ENCODE measurements around the gene ADA. TPM values are rescaled to one million over a fixed set of nuclear protein-coding genes. Genes with fewer than 3 reads are reported as not detected.

Gene ADA
- total RNA-seq, 1 donor from 2014 or later, result 14.5 TPM

DNA sequence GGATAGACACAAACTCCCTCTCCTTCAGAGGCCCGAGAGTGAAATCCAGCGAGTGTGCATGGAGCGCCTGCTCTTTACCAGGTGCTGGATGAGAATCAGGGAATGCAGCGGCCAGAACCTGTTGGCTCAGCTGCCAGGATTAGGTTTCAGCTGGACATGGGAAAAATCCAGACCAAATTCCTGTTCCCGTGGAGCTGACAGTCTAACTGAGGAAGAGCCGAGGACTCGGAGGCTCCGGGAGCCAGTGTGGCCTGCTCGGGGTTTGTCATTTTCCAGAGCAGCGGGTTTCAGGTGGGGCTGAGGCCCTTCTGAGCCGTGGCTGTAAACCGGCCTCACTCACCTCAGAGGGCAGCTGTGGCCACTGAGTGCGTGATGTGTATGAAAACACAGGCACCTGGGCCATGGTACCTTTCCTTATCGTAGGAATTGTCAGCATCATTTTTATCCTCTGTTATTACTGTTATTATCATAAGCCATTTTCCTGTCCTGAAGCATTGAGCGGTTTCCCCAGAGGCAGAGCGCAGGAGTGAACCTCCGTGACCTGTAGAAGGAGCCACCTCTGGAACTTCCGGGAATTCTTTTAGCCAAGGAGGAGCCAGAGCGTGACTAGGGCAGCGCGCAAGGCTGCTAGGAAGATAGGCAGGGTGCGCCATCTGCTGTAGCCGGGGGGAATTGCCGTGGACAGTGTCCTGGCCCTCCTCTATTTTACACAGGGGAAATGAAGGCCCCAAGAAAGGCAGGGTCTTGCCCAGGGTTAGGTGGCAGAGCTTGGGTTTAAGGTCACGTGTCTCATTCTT lies 41.8 kb downstream of the ADA start:
- peak overlapping the region; percentile 19 for H3K4me3 ChIP-seq (ENCODE audit: low read depth, low read length)
- TF ChIP-seq, protein P1, sequence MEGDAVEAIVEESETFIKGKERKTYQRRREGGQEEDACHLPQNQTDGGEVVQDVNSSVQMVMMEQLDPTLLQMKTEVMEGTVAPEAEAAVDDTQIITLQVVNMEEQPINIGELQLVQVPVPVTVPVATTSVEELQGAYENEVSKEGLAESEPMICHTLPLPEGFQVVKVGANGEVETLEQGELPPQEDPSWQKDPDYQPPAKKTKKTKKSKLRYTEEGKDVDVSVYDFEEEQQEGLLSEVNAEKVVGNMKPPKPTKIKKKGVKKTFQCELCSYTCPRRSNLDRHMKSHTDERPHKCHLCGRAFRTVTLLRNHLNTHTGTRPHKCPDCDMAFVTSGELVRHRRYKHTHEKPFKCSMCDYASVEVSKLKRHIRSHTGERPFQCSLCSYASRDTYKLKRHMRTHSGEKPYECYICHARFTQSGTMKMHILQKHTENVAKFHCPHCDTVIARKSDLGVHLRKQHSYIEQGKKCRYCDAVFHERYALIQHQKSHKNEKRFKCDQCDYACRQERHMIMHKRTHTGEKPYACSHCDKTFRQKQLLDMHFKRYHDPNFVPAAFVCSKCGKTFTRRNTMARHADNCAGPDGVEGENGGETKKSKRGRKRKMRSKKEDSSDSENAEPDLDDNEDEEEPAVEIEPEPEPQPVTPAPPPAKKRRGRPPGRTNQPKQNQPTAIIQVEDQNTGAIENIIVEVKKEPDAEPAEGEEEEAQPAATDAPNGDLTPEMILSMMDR (conservative IDR thresholded peaks at IDR 0.05; ENCODE audit: low read depth, low read length), result peak; percentile 97
- peak; percentile 73 for DNase-seq (ENCODE audit: low read depth)

DNA sequence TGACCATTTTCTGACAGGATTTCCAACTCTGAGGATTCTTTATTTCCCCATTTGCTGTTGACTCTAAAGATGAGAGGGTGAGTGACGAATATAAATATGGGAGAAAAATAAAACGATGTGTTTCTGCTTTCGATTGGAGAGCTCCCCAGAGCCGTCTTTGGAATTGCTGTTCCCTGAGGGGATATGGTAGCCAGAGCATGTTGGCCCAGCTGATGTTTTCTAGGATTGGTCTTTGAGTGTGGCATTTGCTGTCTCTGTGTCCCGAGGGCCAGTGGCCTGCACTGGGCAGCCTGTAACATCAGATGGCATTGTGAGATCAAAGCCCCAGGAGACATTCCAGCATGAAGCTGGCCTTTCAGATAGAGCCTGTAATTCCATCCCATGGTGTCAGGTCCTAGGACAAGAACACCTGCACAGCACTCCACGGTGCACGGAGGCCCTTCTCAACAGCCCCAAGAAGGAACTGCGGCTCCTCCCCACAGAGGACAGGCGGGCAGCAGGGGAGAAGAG lies 42.4 kb downstream of the ADA start:
- DNase-seq (ENCODE audit: low read depth), result no peak
- TF ChIP-seq, protein P1 (conservative IDR thresholded peaks at IDR 0.05; ENCODE audit: low read depth, low read length), result no peak
- no peak overlapping the region for H3K4me3 ChIP-seq (ENCODE audit: low read depth, low read length)

DNA sequence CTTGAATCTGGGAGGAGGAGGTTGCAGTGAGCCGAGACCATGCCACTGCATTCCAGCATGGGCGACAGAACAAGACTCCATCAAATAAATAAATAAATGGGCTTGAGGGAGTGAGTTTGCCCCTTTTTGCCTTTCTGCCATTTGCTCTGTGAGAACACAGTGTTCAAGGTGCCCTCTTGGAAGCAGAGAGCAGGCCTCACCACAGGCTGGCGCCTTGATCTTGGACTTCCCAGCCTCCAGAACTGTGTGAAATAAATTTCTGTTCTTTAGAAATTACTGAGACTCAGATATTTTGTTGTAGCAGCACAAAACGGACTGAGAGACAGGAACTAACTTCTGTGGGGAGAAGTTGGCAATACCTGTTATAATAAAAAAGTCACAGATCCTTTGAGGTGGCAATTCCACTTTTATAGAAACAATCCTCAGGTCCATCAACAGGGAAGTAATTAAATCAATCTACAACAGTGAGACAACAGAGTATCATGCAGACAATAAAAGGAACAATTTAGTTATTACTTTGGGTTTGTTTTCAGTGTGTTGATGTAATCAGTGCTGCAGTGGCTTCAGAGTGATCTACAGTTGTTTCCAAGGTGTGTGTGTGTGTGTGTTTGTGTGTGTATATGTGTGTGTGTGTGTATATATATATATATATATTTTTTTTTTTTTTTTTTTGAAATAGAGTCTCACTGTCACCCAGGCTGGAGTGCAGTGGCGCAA lies 44.6 kb downstream of the ADA start:
- TF ChIP-seq, protein P1 (conservative IDR thresholded peaks at IDR 0.05; ENCODE audit: low read depth, low read length), result no peak
- DNase-seq (ENCODE audit: low read depth), result no peak
- H3K4me3 ChIP-seq (ENCODE audit: low read depth, low read length), result no peak overlapping the region

DNA sequence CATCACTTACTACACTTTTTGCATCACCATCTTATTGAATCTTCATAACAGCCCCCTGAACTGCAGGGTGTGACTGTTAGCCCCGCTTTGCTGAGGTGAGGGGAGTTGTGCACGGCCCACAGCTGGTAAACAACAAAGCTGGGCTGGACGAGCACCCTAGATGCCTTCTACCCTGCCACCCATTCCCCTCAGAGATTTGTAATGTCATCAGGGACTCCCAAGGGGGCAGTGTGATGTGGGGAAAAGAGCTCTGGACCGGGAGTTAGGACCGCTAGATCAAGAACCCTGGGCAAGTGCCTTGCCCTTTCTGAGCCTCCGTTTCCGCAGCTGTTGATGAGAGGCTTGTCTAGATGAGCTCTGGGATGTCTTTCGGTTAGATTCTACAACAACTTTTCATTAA lies 48.2 kb downstream of the ADA start:
- DNase-seq (ENCODE audit: low read depth), result no peak
- no peak overlapping the region for H3K4me3 ChIP-seq (ENCODE audit: low read depth, low read length)
- TF ChIP-seq, protein P1 (conservative IDR thresholded peaks at IDR 0.05; ENCODE audit: low read depth, low read length), result no peak

DNA sequence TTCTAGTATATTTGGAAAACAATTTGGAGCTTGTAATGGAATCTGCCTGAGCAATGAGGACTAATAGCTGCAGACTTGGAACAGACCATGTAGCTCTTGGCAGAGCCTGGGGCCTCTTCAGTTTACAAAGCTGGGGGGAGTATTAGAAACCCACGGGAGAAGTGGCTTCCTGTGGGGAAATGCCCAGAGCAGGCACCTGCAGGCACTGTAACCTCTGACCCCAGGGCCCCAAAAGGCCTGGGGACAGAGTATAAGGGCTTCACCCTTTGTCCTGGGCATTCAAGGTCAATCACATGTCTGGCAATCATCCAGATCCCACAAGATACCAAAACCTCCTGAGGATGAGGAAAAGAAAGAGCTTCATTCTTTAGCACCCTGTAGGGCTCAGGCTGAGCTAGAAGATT lies 49.7 kb downstream of the ADA start:
- TF ChIP-seq, protein P1 (conservative IDR thresholded peaks at IDR 0.05; ENCODE audit: low read depth, low read length), result no peak
- no peak overlapping the region for H3K4me3 ChIP-seq (ENCODE audit: low read depth, low read length)
- DNase-seq (ENCODE audit: low read depth), result no peak

DNA sequence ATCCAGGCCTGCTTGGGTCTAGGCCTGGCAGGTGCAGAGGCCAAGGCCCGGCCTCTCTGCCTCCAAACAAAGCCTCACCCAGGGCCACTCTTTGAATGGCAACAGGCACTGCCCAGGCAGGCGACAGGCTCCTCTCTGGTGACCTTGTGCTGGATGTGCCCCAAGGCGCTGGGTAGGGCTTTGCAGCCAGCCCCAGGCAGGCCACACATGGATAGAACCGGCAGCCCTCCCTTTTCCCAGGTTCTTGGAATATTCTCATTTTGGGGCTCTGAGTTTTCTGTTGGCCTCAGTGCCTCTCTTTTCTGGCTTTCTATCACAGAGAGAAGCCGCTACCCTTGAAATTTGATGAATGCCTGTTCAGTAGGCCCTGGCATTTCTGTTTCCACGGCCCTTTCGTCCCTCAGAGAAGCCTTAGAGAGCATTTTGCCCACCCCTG lies 50.2 kb downstream of the ADA start:
- TF ChIP-seq, protein P1 (conservative IDR thresholded peaks at IDR 0.05; ENCODE audit: low read depth, low read length), result no peak
- H3K4me3 ChIP-seq (ENCODE audit: low read depth, low read length), result no peak overlapping the region

More for the DNA sequence above, 50.2 kb downstream of the ADA start:
- DNase-seq (ENCODE audit: low read depth), result no peak
